GM19328 (cell line): ENCODE data around the gene CCDC78.
"Not testable (repeated sequence)": the region's sequence is repeated elsewhere in the genome, so short reads cannot be mapped to it uniquely, and the experiment has no call there.

Source experiments
- ATAC-seq: cut with Tn5 transposase; IDR thresholded peaks from one replicate; pipeline ENCODE4 v1.9.1; 2021; ENCODE audit warnings: mild to moderate bottlenecking, moderate library complexity; ENCODE audit not compliant: unreplicated experiment

Gene CCDC78

DNA sequence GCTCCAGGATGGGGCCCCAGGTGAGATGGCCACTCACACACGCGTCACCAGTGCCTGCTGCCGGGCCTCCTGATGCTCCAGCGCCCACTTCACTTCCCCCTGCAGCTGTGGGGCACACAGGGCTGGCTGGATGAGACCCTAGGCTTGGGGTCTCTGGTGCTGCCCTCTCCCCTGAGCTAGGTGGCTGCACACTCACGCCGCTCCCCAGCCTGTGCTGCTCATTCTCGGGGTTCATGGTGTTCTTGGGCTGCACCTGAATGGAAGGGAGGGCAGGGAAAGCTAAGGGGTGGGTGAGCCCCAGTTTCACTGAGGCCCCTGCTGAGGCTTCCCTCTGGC lies 1.2 kb downstream of the CCDC78 start:
- no peak for ATAC-seq

DNA sequence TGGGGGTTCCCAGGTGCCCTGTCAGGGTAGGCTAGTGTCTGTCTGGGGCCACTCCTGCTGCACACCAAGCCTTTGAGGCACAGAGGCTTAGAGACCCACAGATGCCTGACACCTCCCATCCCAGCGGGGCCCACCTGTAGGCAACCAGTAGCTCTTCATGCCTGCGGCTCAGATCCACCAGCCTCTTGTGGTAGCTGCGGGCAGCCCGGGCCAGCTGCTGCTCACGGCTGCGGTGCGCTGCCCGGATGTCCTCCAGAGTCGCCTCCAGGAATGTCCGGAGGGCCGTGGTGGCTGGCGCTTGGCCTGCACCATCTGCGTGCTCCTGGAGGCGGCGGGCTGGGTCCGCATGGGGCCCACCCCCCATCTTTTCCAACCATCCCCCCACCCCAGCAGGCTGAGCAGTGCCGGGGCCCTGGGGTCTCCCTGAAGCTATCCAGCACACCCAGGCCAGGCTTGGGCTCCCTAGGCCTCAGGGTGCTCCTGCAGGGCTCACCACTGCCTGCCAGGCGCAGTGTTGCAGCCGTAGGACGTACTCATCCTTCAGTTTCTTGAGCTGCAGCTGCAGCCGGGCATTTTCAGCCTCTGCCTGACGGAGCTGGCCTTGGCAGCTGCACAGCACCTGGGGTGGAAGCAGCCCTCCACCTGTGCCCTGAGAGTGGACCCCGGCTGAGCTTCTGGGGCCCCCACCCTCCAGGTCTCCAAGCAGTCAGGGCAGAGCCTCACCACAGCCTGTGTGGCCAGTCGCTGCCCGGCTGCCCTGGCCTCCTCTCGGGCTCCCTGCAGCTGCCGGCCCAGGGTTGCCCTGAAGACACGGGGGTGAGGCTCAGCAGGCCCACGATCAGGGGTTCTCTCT lies 1.8 kb downstream of the CCDC78 start:
- no peak for ATAC-seq

DNA sequence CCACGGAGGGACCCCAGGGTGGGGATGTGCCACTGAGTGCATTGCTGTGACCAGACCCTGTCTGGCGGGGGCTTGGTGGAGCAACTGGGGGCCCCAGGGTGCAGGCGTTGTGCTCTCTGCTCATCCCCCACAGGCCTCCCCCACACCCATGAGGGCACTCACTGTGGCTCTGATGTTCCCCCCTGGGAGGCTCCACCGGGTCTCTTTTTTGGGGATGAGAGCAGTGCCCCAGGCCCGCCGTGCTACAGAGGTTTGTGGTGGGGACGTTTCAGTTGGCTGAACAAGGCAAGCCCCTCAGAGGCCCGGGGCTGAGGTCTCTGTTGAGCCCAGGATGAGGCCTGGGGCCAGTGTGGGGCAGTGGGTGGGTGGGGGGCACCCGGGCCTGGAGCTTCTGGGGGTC lies 2.5 kb downstream of the CCDC78 start:
- no peak for ATAC-seq

DNA sequence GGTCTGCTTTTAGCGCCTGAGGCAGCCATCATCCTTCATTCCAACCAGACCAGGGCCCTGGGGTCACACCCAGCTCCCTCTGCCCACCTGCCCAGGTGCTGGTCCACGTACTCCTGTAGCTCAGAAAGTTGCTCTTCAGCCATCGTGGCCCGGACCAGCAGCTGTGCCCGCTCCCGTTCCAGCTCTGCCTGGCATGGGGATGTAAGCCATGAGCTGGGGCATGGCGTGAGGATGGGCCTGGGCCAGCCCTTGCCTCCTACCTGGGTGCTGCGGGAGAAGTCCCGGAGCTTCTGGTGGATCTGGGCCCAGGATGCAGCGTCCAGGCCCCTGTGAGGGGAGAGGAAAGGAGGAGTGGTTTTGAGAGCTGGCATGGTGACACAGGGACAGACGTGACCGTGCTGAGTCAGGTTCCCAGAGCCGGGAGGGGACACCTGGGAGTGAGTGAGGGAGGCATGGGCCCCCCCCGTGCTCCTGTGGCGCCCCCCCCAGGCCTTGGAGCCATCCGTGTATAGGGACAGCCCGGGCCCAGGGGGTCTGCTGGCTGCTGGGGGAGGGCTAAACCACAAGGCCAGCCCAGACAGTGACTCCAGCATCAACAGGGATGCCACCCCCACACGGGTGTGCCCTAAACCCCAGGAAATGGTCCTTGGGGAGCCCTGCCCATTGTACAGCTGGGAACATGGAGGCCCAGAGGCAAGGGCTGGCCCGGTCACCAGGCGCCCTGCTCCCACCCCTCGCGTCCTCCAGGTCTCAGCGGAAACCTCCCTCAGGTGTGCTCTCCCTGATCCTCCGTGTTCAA lies 3.2 kb downstream of the CCDC78 start:
- ATAC-seq, result no peak

DNA sequence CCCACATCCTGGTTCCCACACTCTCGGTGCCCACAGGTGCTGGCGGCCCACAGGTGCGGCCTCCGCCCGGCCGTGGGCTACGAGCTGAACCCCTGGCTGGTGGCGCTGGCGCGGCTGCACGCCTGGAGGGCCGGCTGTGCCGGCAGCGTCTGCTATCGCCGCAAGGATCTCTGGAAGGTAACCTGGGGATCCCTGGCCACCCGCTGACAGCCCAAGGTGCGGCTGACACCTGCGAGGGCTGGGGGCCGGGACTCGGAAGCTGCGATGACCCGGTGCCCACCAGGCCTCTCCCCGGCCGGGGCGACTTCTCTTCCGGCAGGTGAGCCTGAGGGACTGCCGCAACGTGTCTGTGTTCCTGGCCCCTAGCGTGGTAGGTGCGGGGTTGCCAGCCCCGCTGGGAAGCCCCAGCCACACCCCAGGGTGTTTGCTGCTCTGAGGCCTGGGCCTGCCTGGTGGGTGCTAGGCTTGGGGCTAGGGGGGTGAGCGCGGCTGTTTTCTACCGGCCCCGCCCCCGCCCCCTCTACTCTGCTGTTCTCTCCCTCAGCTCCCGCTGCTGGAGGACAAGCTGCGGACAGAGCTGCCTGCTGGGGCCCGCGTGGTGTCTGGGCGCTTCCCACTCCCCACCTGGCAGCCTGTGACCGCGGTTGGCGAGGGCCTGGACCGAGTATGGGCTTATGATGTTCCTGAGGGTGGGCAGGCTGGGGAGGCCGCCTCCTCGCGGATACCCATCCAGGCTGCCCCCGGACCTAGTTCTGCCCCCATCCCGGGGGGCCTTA lies 4.3 kb downstream of the CCDC78 start:
- no peak for ATAC-seq

DNA sequence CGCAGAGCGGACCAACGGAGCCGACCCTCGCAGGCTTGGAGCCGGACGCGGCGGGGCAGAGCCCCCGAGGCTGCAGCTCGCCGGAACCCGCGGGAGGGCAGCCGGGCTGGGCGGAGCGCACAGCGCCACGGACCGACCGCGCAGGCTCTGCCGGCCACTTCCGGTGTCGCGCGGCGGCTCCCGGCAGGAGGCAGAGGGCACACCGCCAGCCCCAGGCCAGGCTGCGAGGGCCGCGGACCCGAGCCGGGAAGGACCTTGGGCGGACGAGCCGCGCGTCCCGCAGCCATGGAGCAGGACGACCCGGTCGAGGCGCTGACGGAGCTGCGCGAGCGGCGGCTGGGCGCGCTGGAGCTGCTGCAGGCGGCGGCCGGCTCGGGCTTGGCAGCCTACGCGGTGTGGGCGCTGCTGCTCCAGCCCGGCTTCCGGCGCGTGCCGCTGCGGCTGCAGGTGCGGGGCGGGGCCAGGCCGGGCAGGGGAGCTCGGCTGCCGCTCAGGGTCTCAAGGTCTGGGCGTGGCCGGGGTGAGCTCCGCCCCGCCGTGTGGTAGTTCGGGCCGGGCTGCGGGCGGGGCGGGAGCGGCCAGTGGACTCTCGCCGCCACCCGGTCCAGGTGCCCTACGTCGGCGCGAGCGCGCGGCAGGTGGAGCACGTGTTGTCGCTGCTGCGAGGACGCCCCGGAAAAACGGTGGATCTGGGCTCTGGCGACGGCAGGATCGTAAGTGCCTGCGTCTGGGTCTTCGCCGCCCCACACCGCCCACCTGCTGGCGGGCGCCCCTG lies 5.1 kb downstream of the CCDC78 start, which contains the start of gene ANTKMT:
TSS of gene ANTKMT (plus strand) at position 157 of the 775 bp plus-strand sequence. CDS start at position 286, 129 bp downstream.
- peak; percentile 73 for ATAC-seq

DNA sequence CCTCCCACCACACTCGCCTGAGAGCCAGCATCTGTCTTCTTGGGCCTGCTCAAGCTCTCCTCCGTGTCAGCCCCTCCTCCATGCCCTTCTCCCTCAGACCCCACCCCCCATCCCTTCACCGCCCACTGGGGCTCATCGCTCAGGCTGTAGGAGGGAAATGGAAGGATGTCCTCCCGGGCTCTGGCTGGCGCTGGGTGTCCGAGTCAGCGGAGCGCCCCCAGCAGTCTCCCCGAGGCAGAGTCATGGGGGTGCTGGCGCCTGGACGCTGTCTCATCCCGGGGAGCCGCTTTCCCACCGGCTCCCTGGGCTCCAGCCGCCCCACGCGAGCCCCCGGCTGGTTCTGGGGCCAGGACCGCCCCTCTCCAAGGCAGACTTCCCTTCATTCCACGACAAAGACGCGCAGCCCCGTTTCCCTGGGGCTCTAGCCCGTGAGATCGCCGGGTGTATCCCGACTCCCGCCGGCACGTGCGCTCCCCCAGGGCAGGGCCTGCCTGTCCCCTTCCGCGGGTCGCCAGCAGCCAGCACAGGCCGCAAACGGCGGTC lies 5.7 kb downstream of the CCDC78 start:
- peak; percentile 13 for ATAC-seq

DNA sequence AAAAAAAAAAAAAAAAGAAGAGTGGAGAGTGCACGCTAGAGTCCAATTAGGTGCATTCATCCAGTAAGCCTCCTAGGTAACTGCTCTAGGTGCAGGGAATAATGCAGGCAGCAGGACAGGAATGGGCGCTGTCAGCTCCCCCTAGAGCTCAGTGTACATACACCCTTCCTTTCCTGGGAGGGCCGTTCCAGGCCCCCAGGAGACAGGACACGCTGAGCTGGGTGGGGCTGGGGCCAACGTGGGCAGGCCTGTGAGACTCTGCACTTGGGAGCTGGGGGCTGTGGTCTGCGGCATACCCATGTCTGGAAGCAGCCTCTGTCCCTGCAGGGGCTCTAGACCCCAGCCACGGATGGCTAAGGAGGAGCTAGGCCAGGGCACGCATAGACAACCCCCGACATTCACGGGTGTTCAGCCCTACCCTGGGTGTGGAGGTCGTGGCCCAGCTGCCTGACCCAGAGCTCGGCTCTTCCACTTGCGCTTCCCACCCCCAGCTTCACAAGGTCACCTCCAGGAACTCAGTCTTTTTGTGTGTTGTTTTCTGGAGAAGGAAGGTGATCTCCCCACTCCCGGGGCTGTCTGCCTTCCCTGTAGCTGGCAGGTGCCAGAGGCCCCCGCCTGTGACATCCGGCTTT lies 6.3 kb downstream of the CCDC78 start:
- no peak for ATAC-seq

DNA sequence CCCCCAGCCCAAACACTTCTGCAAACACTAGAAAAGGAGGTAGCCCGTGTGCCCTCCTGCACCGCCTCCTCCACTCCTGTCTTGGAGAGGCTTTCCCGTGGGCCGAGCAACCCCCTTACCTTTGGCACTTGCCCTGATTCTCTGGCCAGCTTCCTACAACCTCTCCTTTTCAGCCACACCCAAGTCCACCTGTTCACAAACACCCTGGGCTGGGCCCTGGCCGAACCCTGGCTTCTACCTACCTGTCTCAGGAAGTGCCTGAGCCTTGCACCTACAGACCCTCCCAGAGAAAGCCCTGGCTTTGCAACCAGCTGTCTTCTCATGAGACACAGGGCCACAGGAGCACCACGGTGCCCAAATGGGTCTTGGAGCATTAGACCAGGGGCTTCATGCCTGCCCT lies 7.3 kb downstream of the CCDC78 start:
- no peak for ATAC-seq

DNA sequence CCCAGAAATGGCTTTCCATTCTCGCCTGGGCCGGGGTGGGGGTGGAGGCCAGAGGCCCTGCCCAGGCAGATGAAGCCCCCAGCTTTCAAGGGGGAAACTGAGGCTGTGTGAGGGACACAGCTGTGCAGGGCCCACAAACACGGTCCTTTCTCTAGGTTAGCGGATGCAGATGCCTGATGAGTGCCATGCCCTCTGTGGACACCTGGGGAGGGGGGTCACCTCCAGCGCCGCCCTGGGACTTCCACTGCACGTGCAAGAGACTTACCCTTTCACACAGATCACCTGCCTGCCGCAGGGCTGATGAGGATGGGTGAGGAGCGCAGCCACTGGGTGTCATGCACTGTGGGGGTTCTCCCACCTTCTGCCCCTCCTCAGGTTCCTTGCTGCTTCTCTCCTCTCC lies 7.9 kb downstream of the CCDC78 start:
- no peak for ATAC-seq

DNA sequence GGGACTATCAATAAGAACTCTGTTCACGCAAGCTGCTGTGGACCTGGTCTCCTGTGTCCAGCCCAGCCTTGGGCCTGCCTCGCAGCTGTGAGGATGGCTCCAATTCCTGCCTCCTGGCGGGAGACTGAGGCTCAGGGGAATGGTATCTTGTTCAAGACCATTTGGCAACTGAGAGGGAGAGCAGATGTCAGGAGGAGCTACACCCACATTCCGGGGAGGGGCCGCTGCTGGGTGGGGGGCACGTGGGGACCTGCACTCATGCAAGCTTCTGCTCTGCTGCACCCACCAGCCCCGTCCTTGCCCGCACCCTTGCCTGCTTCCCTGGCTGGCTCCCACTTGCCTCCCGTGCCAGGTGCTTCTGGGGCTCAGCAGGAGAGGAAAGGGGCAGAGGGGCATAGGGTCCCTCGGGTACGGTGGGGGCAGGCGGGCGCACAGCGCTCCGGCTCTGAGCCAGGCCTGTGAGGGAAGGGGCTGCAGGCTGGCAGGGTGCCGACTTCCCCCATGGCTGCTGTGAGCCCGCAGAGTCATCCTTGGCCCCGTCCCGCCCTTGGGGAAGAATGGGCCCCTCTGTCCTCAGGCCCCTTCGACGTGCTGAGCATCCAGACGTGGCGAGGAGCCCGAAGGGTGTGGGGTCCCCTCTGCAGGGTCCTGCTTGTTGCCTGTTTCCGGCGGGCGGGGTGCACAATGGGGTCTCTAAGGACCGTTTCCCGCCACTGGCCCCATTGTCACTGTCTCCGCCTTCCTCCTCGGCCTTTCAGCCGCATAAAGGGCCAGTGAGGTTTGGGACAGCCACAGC lies 8.6 kb downstream of the CCDC78 start:
- no peak for ATAC-seq

DNA sequence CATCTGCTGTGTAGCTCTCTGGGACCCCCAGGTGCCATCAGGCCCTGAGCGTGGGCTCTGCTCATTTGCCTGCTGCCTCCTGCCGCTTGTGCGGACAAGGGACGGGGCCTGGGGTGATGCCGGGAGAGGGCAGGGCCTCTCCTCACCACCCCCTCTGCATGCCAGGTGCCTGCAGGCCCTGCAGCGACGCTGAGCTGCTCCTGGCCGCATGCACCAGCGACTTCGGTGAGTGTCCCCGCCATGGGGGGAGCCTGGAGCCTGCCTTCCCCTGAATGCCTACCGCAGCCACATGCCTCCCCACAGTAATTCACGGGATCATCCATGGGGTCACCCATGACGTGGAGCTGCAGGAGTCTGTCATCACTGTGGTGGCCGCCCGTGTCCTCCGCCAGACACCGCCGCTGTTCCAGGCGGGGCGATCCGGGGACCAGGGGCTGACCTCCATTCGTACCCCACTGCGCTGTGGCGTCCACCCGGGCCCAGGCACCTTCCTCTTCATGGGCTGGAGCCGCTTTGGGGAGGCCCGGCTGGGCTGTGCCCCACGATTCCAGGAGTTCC lies 9.4 kb downstream of the CCDC78 start:
- ATAC-seq, result no peak

DNA sequence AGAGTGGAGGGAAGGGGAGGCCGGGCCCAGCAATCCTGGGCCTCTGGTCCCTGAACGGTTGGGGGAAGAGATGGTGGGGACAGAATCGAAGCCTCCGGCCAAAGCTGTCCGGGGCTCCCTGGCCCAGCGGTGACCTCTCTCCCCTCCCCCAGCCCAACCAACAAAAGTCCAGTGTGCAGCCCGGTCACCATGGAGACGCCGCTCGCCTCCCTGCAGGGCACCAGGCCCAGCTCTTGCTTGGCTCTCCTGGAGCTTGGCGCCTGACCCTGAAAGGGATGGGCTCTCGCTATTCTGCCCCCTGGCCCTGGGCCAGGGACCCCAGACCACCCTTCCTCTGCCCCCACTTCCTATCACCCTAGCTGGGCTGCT lies 10.1 kb downstream of the CCDC78 start:
- ATAC-seq, result no peak

DNA sequence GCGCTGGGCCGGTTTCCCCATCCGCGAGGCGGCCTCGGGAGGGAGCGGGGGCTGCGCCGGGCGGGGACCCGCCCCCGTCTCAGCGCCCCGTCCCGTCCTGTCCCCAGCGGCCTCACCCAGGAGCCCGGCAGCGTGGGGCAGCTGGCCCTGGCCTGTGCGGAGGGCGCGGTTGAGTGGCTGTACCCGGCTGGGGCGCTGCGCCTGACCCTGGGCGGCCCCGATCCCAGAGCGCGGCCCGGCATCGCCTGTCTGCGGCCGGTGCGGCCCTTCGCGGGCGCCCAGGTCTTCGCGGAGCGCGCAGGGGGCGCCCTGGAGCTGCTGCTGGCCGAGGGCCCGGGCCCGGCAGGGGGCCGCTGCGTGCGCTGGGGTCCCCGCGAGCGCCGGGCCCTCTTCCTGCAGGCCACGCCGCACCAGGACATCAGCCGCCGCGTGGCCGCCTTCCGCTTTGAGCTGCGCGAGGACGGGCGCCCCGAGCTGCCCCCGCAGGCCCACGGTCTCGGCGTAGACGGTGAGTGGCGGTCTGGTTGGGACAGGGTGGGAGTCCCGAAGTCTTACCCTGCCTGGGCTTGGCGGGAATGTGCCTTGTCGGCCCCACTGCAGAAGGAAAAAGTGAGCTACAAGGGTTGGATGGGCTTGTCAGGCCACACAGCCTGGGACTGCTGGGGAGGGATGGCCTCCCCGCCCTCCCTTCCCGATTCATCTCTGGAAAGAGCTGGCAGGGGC lies 10.6 kb downstream of the CCDC78 start:
- no peak for ATAC-seq

DNA sequence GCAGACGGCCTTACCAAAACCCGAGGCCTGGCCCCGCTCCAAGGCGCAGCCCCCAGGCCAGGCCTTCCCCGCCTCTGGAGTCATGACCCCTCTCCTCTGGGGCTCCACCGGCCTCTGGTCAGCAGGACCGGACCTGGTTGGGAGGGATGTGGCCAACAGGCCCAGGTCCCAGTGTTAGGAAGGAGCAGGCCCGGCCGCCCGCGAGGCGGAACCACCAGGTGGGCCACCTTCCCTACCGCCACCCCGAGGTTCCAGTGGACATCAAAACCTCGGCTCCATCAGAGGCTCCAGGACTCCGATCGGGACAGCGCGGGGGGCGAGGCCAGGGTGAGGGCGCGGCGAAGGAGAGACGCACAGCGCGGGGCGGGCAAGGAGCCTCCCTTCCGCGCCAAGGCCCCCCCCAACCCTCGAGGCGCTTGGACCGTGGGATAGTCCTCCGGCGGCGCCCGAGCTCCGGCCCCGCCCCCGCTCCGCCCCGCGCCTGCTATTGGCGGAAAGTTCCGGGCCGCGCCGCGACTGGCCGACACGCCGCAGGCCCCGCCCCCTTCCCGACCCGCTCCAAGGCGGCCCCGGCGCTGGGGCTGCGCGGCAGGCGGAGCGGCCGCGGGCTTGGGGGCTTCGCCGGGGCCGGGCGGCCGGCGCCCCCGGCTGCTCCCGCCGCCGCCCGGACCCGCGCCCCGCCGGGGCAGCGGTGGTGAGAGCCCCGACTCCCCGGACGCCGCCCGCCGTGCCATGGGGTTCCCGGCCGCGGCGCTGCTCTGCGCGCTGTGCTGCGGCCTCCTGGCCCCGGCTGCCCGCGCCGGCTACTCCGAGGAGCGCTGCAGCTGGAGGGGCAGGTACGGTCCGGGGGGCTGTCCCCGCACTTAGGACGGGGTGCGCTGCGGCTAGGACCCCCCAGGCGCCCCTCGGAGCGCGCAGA lies 11.4 kb downstream of the CCDC78 start, which contains the start of gene METRN:
TSS of gene METRN (plus strand) at position 561 of the 919 bp plus-strand sequence. CDS start at position 733, 172 bp downstream.
- no peak for ATAC-seq

DNA sequence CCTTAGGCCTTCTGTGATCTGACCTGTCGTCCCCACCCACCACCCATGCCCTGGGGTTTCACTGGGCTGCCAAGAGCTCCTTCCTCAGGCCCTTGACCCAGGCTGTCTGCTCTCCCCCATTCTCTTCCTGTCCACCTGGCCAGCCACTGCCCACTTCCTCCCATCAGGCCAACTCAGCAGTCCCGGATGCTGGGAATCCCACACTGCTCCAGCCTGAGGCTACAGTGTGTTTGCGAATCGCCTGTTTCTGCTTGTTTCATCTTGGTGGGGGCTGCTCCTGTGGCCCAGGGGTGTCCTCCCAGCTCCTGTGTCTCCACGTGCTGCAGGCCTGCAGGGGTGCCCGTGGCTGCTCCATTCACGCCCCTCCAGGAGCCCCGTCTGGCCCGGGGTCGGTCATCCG lies 12.2 kb downstream of the CCDC78 start:
- no peak for ATAC-seq

DNA sequence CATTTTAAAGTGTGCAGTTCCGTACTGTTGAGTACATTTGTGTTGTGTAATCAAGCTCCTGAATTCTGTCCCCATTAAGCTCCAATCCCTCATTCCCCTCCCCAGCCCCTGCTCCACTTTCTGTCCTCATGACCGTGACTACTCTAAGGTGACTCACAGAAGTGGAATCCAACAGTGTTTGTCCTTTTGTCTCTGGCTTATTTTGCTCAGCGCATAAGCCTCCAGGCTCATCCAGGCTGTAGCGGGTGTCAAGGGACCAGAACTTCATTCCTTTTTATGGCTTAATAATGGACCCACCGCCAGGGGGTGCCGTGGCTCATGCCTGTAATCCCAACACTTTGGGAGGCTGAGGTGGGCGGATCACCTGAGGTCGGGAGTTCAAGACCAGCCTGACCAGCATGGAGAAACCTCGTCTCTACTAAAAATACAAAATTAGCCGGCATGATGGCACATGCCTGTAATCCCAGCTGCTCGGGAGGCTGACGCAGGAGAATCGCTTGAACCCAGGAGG lies 13.4 kb downstream of the CCDC78 start:
- ATAC-seq, result not testable (repeated sequence)
